ENCODE data around the gene FBN1.

The FBN1 gene

DNA sequence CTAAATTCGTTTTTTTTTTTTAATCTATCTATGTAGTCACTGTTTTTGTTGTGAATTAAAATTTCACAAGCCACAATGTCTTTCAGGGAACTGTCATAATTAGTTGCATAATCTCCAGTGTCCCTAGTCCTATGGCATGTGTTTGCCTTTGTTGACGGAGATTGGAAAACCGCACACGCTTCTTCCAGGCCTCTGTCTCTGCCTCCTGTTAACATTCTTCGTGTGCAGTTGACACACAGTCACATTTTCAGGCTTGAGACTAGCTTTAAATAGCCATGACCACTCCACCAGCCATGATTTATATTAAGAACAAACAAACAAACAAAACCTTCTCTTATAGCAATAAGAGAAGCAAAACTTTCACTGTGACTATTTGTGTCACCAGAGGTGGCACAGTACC, 174.4 kb downstream of the FBN1 start:
- no peak overlapping the region for H3K27ac ChIP-seq
- no peaks in the 10 kb centered on the region for H3K9me3 ChIP-seq (ENCODE audit: severe bottlenecking)
- H3K27me3 ChIP-seq (ENCODE audit: insufficient read depth, low read depth, severe bottlenecking), result no peaks in the 10 kb centered on the region
- DNase-seq, result no peak
- no peaks in the 10 kb centered on the region for H3K36me3 ChIP-seq
- no peak overlapping the region for H3K4me3 ChIP-seq (ENCODE audit: low read depth, low read length)
- TF ChIP-seq, protein P1, sequence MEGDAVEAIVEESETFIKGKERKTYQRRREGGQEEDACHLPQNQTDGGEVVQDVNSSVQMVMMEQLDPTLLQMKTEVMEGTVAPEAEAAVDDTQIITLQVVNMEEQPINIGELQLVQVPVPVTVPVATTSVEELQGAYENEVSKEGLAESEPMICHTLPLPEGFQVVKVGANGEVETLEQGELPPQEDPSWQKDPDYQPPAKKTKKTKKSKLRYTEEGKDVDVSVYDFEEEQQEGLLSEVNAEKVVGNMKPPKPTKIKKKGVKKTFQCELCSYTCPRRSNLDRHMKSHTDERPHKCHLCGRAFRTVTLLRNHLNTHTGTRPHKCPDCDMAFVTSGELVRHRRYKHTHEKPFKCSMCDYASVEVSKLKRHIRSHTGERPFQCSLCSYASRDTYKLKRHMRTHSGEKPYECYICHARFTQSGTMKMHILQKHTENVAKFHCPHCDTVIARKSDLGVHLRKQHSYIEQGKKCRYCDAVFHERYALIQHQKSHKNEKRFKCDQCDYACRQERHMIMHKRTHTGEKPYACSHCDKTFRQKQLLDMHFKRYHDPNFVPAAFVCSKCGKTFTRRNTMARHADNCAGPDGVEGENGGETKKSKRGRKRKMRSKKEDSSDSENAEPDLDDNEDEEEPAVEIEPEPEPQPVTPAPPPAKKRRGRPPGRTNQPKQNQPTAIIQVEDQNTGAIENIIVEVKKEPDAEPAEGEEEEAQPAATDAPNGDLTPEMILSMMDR (IDR thresholded peaks at IDR 0.05; ENCODE audit: low read depth, low read length), result no peak

DNA sequence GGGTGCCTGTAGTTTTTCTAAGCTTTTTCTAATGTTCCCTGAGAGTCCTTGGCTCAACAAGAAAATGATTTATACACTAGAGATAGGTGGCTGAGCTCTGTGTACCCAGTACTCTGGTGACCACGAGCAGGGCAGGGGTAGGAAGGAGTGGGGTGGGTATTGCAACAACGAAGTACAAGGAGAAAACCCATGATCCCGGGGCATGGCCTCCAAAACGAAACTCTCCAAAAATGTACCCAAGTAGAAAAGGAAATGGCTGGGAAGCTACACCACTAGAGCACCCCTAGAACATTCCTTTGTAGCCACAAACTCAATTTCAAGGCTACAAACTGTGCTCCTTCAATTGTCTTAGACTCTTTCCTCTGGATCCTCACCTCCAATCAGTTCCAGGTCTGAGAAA, 175.4 kb downstream of the FBN1 start:
- H3K9me3 ChIP-seq (ENCODE audit: severe bottlenecking), result peaks cover 3% of the 10 kb centered on the region
- no peak for DNase-seq
- no peaks in the 10 kb centered on the region for H3K36me3 ChIP-seq
- TF ChIP-seq, protein P1 (IDR thresholded peaks at IDR 0.05; ENCODE audit: low read depth, low read length), result no peak
- H3K27me3 ChIP-seq (ENCODE audit: insufficient read depth, low read depth, severe bottlenecking), result no peaks in the 10 kb centered on the region
- H3K4me3 ChIP-seq (ENCODE audit: low read depth, low read length), result no peak overlapping the region
- H3K27ac ChIP-seq, result no peak overlapping the region

DNA sequence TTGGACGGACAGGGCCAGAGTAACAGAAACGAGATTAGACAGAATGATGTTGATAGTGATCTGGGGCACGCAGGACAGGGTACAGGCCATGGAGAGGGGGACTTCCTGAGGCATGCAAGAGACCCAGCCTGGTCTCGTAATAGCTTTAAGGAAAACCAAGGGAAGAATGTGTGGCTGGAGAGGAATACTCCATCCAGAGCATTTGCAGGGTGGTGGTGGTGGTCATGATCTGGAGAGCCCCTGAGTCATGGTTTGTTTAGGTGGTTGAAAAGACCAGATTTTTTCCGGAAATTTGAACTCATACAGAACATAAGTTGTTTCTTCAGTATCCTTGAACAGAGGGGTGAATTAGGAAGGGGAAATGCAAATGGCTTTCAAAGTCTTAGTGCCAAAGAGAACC, 175.8 kb downstream of the FBN1 start:
- H3K27ac ChIP-seq, result no peak overlapping the region
- no peaks in the 10 kb centered on the region for H3K36me3 ChIP-seq
- no peak overlapping the region for H3K4me3 ChIP-seq (ENCODE audit: low read depth, low read length)
- no peaks in the 10 kb centered on the region for H3K27me3 ChIP-seq (ENCODE audit: insufficient read depth, low read depth, severe bottlenecking)
- DNase-seq, result no peak
- H3K9me3 ChIP-seq (ENCODE audit: severe bottlenecking), result peaks cover 3% of the 10 kb centered on the region
- TF ChIP-seq, protein P1 (IDR thresholded peaks at IDR 0.05; ENCODE audit: low read depth, low read length), result no peak

DNA sequence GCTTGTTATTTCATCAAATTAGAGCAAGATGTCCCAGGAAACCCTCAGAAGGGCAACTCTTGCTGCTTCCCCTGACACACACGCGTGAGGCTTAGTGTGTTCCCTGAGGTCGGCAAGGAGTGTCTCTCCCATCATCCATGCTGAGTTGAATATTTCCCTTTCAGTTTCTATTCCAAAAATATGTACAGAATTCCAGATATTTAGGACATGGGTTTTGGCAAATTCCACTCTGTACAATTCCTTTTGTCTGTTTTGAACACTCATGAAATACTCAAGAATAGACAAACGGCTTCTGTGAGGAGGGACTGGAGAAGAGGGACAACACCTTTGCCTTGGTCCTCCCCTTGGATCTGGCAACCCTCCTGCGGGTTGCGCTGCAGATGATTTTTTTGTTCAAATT, 176.2 kb downstream of the FBN1 start:
- no peaks in the 10 kb centered on the region for H3K36me3 ChIP-seq
- no peaks in the 10 kb centered on the region for H3K27me3 ChIP-seq (ENCODE audit: insufficient read depth, low read depth, severe bottlenecking)
- no peak for DNase-seq
- H3K4me3 ChIP-seq (ENCODE audit: low read depth, low read length), result no peak overlapping the region
- H3K9me3 ChIP-seq (ENCODE audit: severe bottlenecking), result peaks cover 3% of the 10 kb centered on the region
- no peak overlapping the region for H3K27ac ChIP-seq
- TF ChIP-seq, protein P1 (IDR thresholded peaks at IDR 0.05; ENCODE audit: low read depth, low read length), result no peak

DNA sequence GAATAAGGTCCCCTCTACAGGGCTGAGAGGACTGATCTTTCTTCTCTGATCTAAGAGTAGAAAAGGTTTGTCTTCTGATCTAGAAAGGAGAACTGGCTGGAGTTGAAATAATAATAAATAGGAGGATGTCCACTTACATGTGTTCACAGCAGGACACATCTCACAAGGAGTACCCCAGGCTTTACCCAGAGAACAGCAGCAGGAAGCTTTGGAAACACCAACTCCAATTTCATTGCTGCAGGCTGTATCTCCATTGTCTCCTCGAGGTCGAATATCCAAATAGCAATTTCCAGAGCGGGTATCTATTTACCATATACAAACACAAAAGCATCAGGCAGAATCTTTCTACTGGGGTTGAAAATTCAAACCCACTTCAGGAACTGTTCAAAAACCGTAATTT, 177.7 kb downstream of the FBN1 start:
- peaks cover 3% of the 10 kb centered on the region for H3K9me3 ChIP-seq (ENCODE audit: severe bottlenecking)
- no peak for DNase-seq
- TF ChIP-seq, protein P1 (IDR thresholded peaks at IDR 0.05; ENCODE audit: low read depth, low read length), result no peak
- no peaks in the 10 kb centered on the region for H3K36me3 ChIP-seq
- no peak overlapping the region for H3K27ac ChIP-seq
- H3K27me3 ChIP-seq (ENCODE audit: insufficient read depth, low read depth, severe bottlenecking), result no peaks in the 10 kb centered on the region
- H3K4me3 ChIP-seq (ENCODE audit: low read depth, low read length), result no peak overlapping the region

- TF ChIP-seq, protein P1 (IDR thresholded peaks at IDR 0.05; ENCODE audit: low read depth, low read length), result no peak
- H3K36me3 ChIP-seq, result no peaks in the 10 kb centered on the region
- peaks cover 3% of the 10 kb centered on the region for H3K9me3 ChIP-seq (ENCODE audit: severe bottlenecking)
- DNase-seq, result no peak
- no peaks in the 10 kb centered on the region for H3K27me3 ChIP-seq (ENCODE audit: insufficient read depth, low read depth, severe bottlenecking)
- no peak overlapping the region for H3K27ac ChIP-seq
- no peak overlapping the region for H3K4me3 ChIP-seq (ENCODE audit: low read depth, low read length)
Measured at GRCh38 chr15:48466820-48467219, 178.7 kb downstream of the FBN1 start.
